GM21825 (cell line): ENCODE results near the gene CNN1.
A peak's percentile ranks its signal among the peaks of the same experiment; 100 is the strongest.

Source experiments
- ATAC-seq: cut with Tn5 transposase; IDR thresholded peaks from one replicate; pipeline ENCODE4 v1.9.1; 2021; ENCODE audit warnings: mild to moderate bottlenecking, moderate library complexity; ENCODE audit not compliant: unreplicated experiment

Gene CNN1

GRCh38 chr19:11538232-11539036 is at the start of gene CNN1:
Gene CNN1 (plus strand): TSS chr19:11538851. CDS start chr19:11538928, 77 bp downstream.
- ATAC-seq = no peak

- ATAC-seq = no peak
Measured at GRCh38 chr19:11489378-11489777, 49.3 kb upstream of the CNN1 start.

GRCh38 chr19:11494634-11495285 is 43.9 kb upstream of the CNN1 start:
- no peak for ATAC-seq

GRCh38 chr19:11495481-11495880 is 43.2 kb upstream of the CNN1 start:
- ATAC-seq = no peak

GRCh38 chr19:11495885-11496284 is 42.8 kb upstream of the CNN1 start:
- ATAC-seq = no peak

GRCh38 chr19:11496391-11497163 is 42.1 kb upstream of the CNN1 start:
- no peak for ATAC-seq

GRCh38 chr19:11499220-11499726 is 39.4 kb upstream of the CNN1 start:
- no peak for ATAC-seq

- ATAC-seq = no peak
Measured at GRCh38 chr19:11499890-11500420, 38.7 kb upstream of the CNN1 start.

GRCh38 chr19:11504502-11505031 is 34.1 kb upstream of the CNN1 start:
- no peak for ATAC-seq

GRCh38 chr19:11505032-11505503 is 33.6 kb upstream of the CNN1 start:
- peak; percentile 82 for ATAC-seq

- peak; percentile 45 for ATAC-seq
Measured at GRCh38 chr19:11505504-11506100, 33.0 kb upstream of the CNN1 start, which contains the start of gene ZNF653. Gene ZNF653 (minus strand): TSS chr19:11505839. CDS start chr19:11505786, 53 bp downstream.

GRCh38 chr19:11506101-11506555 is 32.5 kb upstream of the CNN1 start:
- ATAC-seq = peak; percentile 21

- ATAC-seq = no peak
Measured at GRCh38 chr19:11506967-11507366, 31.7 kb upstream of the CNN1 start.

- ATAC-seq = no peak
Measured at GRCh38 chr19:11507370-11508078, 31.1 kb upstream of the CNN1 start.

- ATAC-seq = no peak
Measured at GRCh38 chr19:11510444-11510843, 28.2 kb upstream of the CNN1 start.

GRCh38 chr19:11513946-11514345 is 24.7 kb upstream of the CNN1 start:
- no peak for ATAC-seq

GRCh38 chr19:11519138-11519537 is 19.5 kb upstream of the CNN1 start:
- ATAC-seq = no peak

GRCh38 chr19:11528551-11529341 is 9.9 kb upstream of the CNN1 start, which contains the start of gene ECSIT:
Gene ECSIT (minus strand): TSS chr19:11529134. CDS start chr19:11519170, 9,964 bp downstream.
- ATAC-seq = peak; percentile 92
